ENCODE data around the gene SMAD9. TPM values are rescaled to one million over a fixed set of nuclear protein-coding genes. Genes with fewer than 3 reads are reported as not detected.

SMAD9 gene
- total and polyA plus RNA-seq, 2 of the 8 experiments (the other 6 are each of a cell fraction or from before 2014, with no cell fraction given) = 0.45 to 1.0 TPM

- Histone ChIP-seq H4K5ac (ENCODE audit: insufficient read length, low read depth, low read length) (no peak overlapping the region), H2AK5ac (ENCODE audit: low read depth, low read length) (no peak overlapping the region), H4K91ac (replicated peaks; ENCODE audit: insufficient read length, low read length) (no peak overlapping the region), H2BK20ac (ENCODE audit: low read length) (no peak overlapping the region), H3K23ac (ENCODE audit: insufficient read length) (no peak overlapping the region), H3K79me1 (ENCODE audit: low read depth, low read length) (no peaks in the 10 kb centered on the region), H3K23me2 (ENCODE audit: low read depth, low read length) (no peaks in the 10 kb centered on the region), H3K14ac (ENCODE audit: insufficient read length) (no peak overlapping the region), H3K9ac (replicated peaks in 1 of 4; ENCODE audit: extremely low read depth in 1 of 4, low read depth in 3 of 4, low read length in 3 of 4) (no peak overlapping the region), H2BK12ac (ENCODE audit: low read depth, low read length) (no peak overlapping the region), H2BK120ac (replicated peaks; ENCODE audit: low read depth, low read length) (no peak overlapping the region), H3K4ac (replicated peaks; ENCODE audit: insufficient read length, low read depth, low read length) (no peak overlapping the region), H2BK5ac (ENCODE audit: low read depth, low read length) (no peak overlapping the region), H4K8ac (ENCODE audit: extremely low read depth, insufficient read depth, low read length) (no peak overlapping the region), H2BK15ac (ENCODE audit: low read length) (no peak overlapping the region), H3K36me3 (ENCODE audit: control insufficient read depth in 2 of 4, insufficient read depth in 4 of 4, low read length in 3 of 4) (no peaks in the 10 kb centered on the region), H3K4me1 (replicated peaks in 1 of 4; ENCODE audit: control insufficient read depth in 3 of 4, insufficient read depth in 4 of 4, low read length in 3 of 4) (peaks cover 0 to 3% (median 0%) of the 10 kb centered on the region in 4 experiments; a peak in 1 of 7 replicates), H3K79me2 (ENCODE audit: control insufficient read depth in 1 of 2, insufficient read depth in 2 of 2, low read length in 2 of 2) (no peaks in the 10 kb centered on the region), H3K4me3 (ENCODE audit: extremely low read depth in 1 of 4, insufficient read depth in 2 of 4, low read depth in 3 of 4, low read length in 4 of 4) (no peak overlapping the region), H3K9me3 (ENCODE audit: insufficient read depth in 2 of 2, low read depth in 1 of 2, low read length in 1 of 2) (no peaks in the 10 kb centered on the region), H3K27ac (ENCODE audit: low read depth, low read length) (no peak overlapping the region), H3K18ac (ENCODE audit: extremely low read depth, low read length) (no peak overlapping the region), H3K4me2 (ENCODE audit: insufficient read depth in 1 of 2, low read depth in 2 of 2, low read length in 2 of 2) (no peak overlapping the region), H3K27me3 (replicated peaks in 1 of 4; ENCODE audit: control insufficient read depth in 3 of 4, extremely low read depth in 1 of 4, insufficient read depth in 3 of 4, low read length in 3 of 4) (no peaks in the 10 kb centered on the region), H3K56ac (replicated peaks; ENCODE audit: insufficient read length, low read depth, low read length) (no peak overlapping the region), H2AFZ (ENCODE audit: low read length) (no peak overlapping the region), H4K20me1 (replicated peaks in 1 of 2; ENCODE audit: control insufficient read depth in 1 of 2, insufficient read depth in 2 of 2, low read length in 2 of 2) (no peaks in the 10 kb centered on the region)
- FAIRE-seq = no peak
- POLR2A ChIA-PET (ENCODE audit: partially characterized antibody) = no interaction called here
- WGBS, 2 experiments (ENCODE audit: extremely low coverage in 1 of 2, insufficient coverage in 1 of 2, insufficient read length in 1 of 2, insufficient replicate concordance in 2 of 2, low coverage in 1 of 2, low lambda C conversion rate in 2 of 2, missing lambda C conversion rate in 1 of 2) = 90% methylated on average over 1 of the region's 1 CpG; no CpG with 5 or more reads in 1 of the 2 experiments
- DNase-seq (ENCODE audit: low read depth in 1 of 2, low spot score in 2 of 2) = no peak
- CTCF ChIA-PET (ENCODE audit: partially characterized antibody) = interaction anchor here (0.8 to 1.6 kb wide), 6 partner anchors 13 to 360 kb away, joined by 3 to 7 read pairs (median 3); no protein-coding TSS in a partner anchor
- TF ChIP-seq E2F6 (IDR thresholded peaks at IDR 0.05) (no peak), CREB1 (IDR thresholded peaks at IDR 0.05) (no peak), GTF2F1 (IDR thresholded peaks at IDR 0.05; ENCODE audit: borderline replicate concordance, low read depth, low read length) (no peak), HDAC6 (IDR thresholded peaks at IDR 0.05; ENCODE audit: low read depth, low read length) (no peak), TCF12 (IDR thresholded peaks at IDR 0.05; ENCODE audit: low read depth, low read length) (no peak), EP300 (IDR thresholded peaks at IDR 0.05; ENCODE audit: borderline replicate concordance in 1 of 2, low read depth in 2 of 2, low read length in 2 of 2) (no peak), SIRT6 (IDR thresholded peaks at IDR 0.05; ENCODE audit: low read length) (no peak), CBX8 (IDR thresholded peaks at IDR 0.05; ENCODE audit: borderline replicate concordance, low read depth, low read length) (no peak), TAF1 (IDR thresholded peaks at IDR 0.05; ENCODE audit: low read depth, low read length) (no peak)
These were observed 106.8 kb downstream of the SMAD9 start for GRCh38 chr13:36813225-36813624.
